Measurements from ENCODE around the gene KRT28. TPM values are rescaled to one million over a fixed set of nuclear protein-coding genes. Genes with fewer than 3 reads are reported as not detected.

Gene KRT28
- total and polyA plus RNA-seq, 2 of the 13 experiments (the other 11 are each of a cell fraction or from before 2014, with no cell fraction given) = not detected

- no peak for TF ChIP-seq ZNF20 (CRISPR knock-in tag; IDR thresholded peaks at IDR 0.05)
- TF ChIP-seq ETV5 (CRISPR knock-in tag; IDR thresholded peaks at IDR 0.05; ENCODE audit: borderline replicate concordance) = peak; percentile 16; the same call in 1 of the 2 replicates
- TF ChIP-seq FOXO1 (CRISPR knock-in tag; IDR thresholded peaks at IDR 0.05) = peak; percentile 33; the same call in 1 of the 2 replicates
- no peak for TF ChIP-seq RORA (CRISPR knock-in tag; IDR thresholded peaks at IDR 0.05)
- TF ChIP-seq KDM2A (CRISPR knock-in tag; IDR thresholded peaks at IDR 0.05; ENCODE audit: borderline replicate concordance, low read depth) = peak; percentile 92
- TF ChIP-seq JUN (CRISPR knock-in tag; IDR thresholded peaks at IDR 0.05) = 0 out of 2 replicates have a peak, but pooled peaks have one; percentile 40
- peak; percentile 70; the same call in 1 of the 2 replicates for TF ChIP-seq ERF (CRISPR knock-in tag; IDR thresholded peaks at IDR 0.05)
- peak; percentile 74 to 86 for TF ChIP-seq HMGXB4 (CRISPR knock-in tag; IDR thresholded peaks at IDR 0.05; ENCODE audit: borderline replicate concordance in 1 of 2, low read depth in 1 of 2)
- 0 out of 2 replicates have a peak, but pooled peaks have one; percentile 46 for TF ChIP-seq SMAD3 (CRISPR knock-in tag; IDR thresholded peaks at IDR 0.05)
- peak; percentile 66; the same call in 1 of the 2 replicates for TF ChIP-seq POGK (CRISPR knock-in tag; conservative IDR thresholded peaks at IDR 0.05)
- peak; percentile 98 for TF ChIP-seq XRCC5 (optimal IDR thresholded peaks at IDR 0.05; ENCODE audit: low read length)
- no peak for TF ChIP-seq ZNF563 (CRISPR knock-in tag; IDR thresholded peaks at IDR 0.05)
- TF ChIP-seq CTCF (CRISPR knock-in tag; IDR thresholded peaks at IDR 0.05) = peak; percentile 97
- peak; percentile 76 to 90 for TF ChIP-seq MAFK (conservative IDR thresholded peaks at IDR 0.05 in 1 of 2, IDR thresholded peaks at IDR 0.05 in 1 of 2; ENCODE audit: low read length in 2 of 2)
- TF ChIP-seq ZNF556 (CRISPR knock-in tag; IDR thresholded peaks at IDR 0.05; ENCODE audit: borderline replicate concordance) = 0 out of 2 replicates have a peak, but pooled peaks have one; percentile 36
- no peak for TF ChIP-seq RFXANK (CRISPR knock-in tag; IDR thresholded peaks at IDR 0.05)
- 0 out of 2 replicates have a peak, but pooled peaks have one; percentile 28 for TF ChIP-seq TARDBP (CRISPR knock-in tag; IDR thresholded peaks at IDR 0.05)
- TF ChIP-seq RXRB (CRISPR knock-in tag; IDR thresholded peaks at IDR 0.05; ENCODE audit: borderline replicate concordance) = peak; percentile 55; the same call in 1 of the 2 replicates
- no peak for TF ChIP-seq EED (CRISPR knock-in tag; IDR thresholded peaks at IDR 0.05)
- no peak for TF ChIP-seq ZBTB33 (CRISPR knock-in tag; IDR thresholded peaks at IDR 0.05)
- no peak for TF ChIP-seq FOXO4 (CRISPR knock-in tag; conservative IDR thresholded peaks at IDR 0.05)
- no peak for TF ChIP-seq HCFC1 (IDR thresholded peaks at IDR 0.05; ENCODE audit: low read depth, low read length)
These were observed 3.9 kb upstream of the KRT28 start (continued) for GRCh38 chr17:40803617-40804082.
